C4-2B (cell line): Measurements from ENCODE around the gene ESYT1.

ENCODE experiments used
- CTCF ChIP-seq: fragments of 450-650 bp; conservative IDR thresholded peaks from 2 replicates; pipeline ENCODE4 v1.5.1; 2017; ENCODE audit warnings: mild to moderate bottlenecking
- ZFX ChIP-seq: fragments of 450-650 bp; IDR thresholded peaks from 2 replicates; pipeline ENCODE4 v1.6.1; 2017

GRCh38 chr12:56143870-56144269 is 15.8 kb downstream of the ESYT1 start:
- TF ChIP-seq CTCF (no peak), ZFX (no peak)
